HepG2 (cell line): ENCODE results near the gene ZFP36L2. TPM values are rescaled to one million over a fixed set of nuclear protein-coding genes. Genes with fewer than 3 reads are reported as not detected.

ENCODE experiments used
- DMAP1 ChIP-seq: IDR thresholded peaks from 2 replicates; pipeline ENCODE4 v1.6.1; 2016
- JUNB ChIP-seq: sonication (generic); formaldehyde crosslinking; IDR thresholded peaks from 2 replicates; pipeline ENCODE4 v1.8.0; 2022; ENCODE audit warnings: missing genetic modification reagents, mild to moderate bottlenecking, borderline replicate concordance
- RAD21 ChIP-seq: fragments of 450-650 bp; formaldehyde crosslinking; IDR thresholded peaks from 2 replicates; pipeline ENCODE4 v1.5.0; 2020; ENCODE audit warnings: mild to moderate bottlenecking
- SRSF9 ChIP-seq: fragments of 200-400 bp; formaldehyde crosslinking; IDR thresholded peaks from 2 replicates; pipeline ENCODE4 v1.6.1; 2018; ENCODE audit warnings: borderline replicate concordance, mild to moderate bottlenecking, low read depth, low read length; ENCODE audit not compliant: insufficient read depth, poor library complexity, severe bottlenecking
- ZBTB42 ChIP-seq: sonication (generic); formaldehyde crosslinking; IDR thresholded peaks from 2 replicates; pipeline ENCODE4 v1.5.0; 2020; ENCODE audit warnings: mild to moderate bottlenecking, missing genetic modification reagents
- ZNF30 ChIP-seq: sonication (generic); formaldehyde crosslinking; IDR thresholded peaks from 2 replicates; pipeline ENCODE4 v1.5.0; 2020; ENCODE audit warnings: mild to moderate bottlenecking, missing genetic modification reagents
- ZNF678 ChIP-seq: sonication (generic); formaldehyde crosslinking; IDR thresholded peaks from 2 replicates; pipeline ENCODE4 v1.4.0; 2020; ENCODE audit warnings: mild to moderate bottlenecking, missing genetic modification reagents
- ZSCAN29 ChIP-seq: sonication (generic); formaldehyde crosslinking; conservative IDR thresholded peaks from 2 replicates; pipeline ENCODE4 v1.4.0; 2020; ENCODE audit warnings: mild to moderate bottlenecking, missing genetic modification reagents
- polyA plus RNA-seq, 8 experiments: library from polyadenylated mRNA; depleted of rRNA in 3 of 8; stranded (reverse) in 7 of 8; unstranded in 1 of 8; fragments of >200 nt; fragmentation: Illumina TruSeq in 4 of 8; extraction: Trizol in 4 of 8; gene quantifications; 2 replicates each; pipeline versions ENCODE4 v1.2.1 to v1.2.3, GENCODE V29; 2011 to 2016; ENCODE audit warnings: low read depth in 4 of 8, missing spikeins in 1 of 8, mixed read lengths in 1 of 8; ENCODE audit not compliant: insufficient read depth in 1 of 8
- total RNA-seq, 5 experiments: library from RNA; depleted of rRNA; stranded (reverse); fragments of >200 nt; fragmentation: Illumina TruSeq; extraction: Trizol; gene quantifications; 2 replicates each; pipeline ENCODE4 v1.2.3, GENCODE V29; 2016; ENCODE audit warnings: low read depth in 1 of 5
- TF ChIP-seq, protein P1 (sequence below): sonication (generic); formaldehyde crosslinking; IDR thresholded peaks from 2 replicates; pipeline ENCODE4 v1.5.1; 2020; ENCODE audit warnings: mild to moderate bottlenecking, moderate library complexity, missing genetic modification reagents
- TF ChIP-seq, protein P2 (sequence below): sonication (generic); formaldehyde crosslinking; conservative IDR thresholded peaks from 2 replicates; pipeline ENCODE4 v1.8.0; 2022; ENCODE audit warnings: mild to moderate bottlenecking, moderate library complexity, missing genetic modification reagents
- TF ChIP-seq, protein P3 (sequence below): sonication (generic); formaldehyde crosslinking; IDR thresholded peaks from 2 replicates; pipeline ENCODE4 v1.9.0; 2021; ENCODE audit warnings: missing genetic modification reagents, borderline replicate concordance
- TF ChIP-seq, protein P4 (sequence below): sonication (generic); formaldehyde crosslinking; IDR thresholded peaks from 2 replicates; pipeline ENCODE4 v1.5.1; 2020; ENCODE audit warnings: mild to moderate bottlenecking, missing genetic modification reagents
- TF ChIP-seq, protein P5 (sequence below): sonication (generic); formaldehyde crosslinking; IDR thresholded peaks from 2 replicates; pipeline ENCODE4 v1.4.0; 2020; ENCODE audit warnings: missing genetic modification reagents
- TF ChIP-seq, protein P6 (sequence below): sonication (generic); formaldehyde crosslinking; IDR thresholded peaks from 2 replicates; pipeline ENCODE4 v1.4.0; 2020; ENCODE audit warnings: missing genetic modification reagents, borderline replicate concordance

ZFP36L2 gene
- total and polyA plus RNA-seq, 2 of the 13 experiments (the other 11 are each of a cell fraction or from before 2014, with no cell fraction given), result 11.2 to 21.8 TPM

DNA sequence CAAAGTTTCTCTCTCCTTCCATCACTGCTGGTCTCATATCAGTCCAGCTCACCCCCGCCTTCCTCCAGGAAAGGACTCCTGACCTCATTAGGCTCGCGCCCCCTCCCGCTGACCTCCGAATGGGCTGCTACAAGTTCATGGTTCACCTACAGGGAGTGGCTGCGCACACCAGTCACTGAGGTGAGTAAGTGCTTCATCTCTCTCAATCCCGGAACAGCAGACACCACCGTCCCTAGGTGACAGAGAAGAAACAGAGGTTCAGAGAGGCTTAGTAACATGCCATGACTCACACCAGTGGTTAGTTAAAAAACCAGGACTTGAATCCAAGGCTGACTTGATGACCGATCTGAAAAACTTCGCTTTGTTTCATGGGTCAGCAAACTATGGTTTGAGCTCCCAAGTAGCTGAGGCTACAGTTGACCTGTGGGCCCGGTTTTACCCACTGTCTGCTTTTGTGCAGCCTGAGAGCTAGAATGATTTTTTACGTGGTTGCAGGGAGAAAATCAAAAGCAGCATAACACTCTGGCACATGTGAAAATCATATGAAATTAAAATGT is 42.0 kb downstream of the ZFP36L2 start (continued):
- TF ChIP-seq ZBTB42 (no peak), ZSCAN29 (CRISPR knock-in tag) (peak; percentile 89), ZNF678 (no peak), JUNB (CRISPR knock-in tag) (peak; percentile 70; the same call in 1 of the 2 replicates), DMAP1 (peak; percentile 70; the same call in 1 of the 2 replicates), RAD21 (CRISPR knock-in tag) (no peak), ZNF30 (CRISPR knock-in tag) (no peak), SRSF9 (no peak)
- TF ChIP-seq, protein P1, sequence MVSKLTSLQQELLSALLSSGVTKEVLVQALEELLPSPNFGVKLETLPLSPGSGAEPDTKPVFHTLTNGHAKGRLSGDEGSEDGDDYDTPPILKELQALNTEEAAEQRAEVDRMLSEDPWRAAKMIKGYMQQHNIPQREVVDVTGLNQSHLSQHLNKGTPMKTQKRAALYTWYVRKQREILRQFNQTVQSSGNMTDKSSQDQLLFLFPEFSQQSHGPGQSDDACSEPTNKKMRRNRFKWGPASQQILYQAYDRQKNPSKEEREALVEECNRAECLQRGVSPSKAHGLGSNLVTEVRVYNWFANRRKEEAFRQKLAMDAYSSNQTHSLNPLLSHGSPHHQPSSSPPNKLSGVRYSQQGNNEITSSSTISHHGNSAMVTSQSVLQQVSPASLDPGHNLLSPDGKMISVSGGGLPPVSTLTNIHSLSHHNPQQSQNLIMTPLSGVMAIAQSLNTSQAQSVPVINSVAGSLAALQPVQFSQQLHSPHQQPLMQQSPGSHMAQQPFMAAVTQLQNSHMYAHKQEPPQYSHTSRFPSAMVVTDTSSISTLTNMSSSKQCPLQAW (CRISPR knock-in tag), result peak; percentile 94
- TF ChIP-seq, protein P2, sequence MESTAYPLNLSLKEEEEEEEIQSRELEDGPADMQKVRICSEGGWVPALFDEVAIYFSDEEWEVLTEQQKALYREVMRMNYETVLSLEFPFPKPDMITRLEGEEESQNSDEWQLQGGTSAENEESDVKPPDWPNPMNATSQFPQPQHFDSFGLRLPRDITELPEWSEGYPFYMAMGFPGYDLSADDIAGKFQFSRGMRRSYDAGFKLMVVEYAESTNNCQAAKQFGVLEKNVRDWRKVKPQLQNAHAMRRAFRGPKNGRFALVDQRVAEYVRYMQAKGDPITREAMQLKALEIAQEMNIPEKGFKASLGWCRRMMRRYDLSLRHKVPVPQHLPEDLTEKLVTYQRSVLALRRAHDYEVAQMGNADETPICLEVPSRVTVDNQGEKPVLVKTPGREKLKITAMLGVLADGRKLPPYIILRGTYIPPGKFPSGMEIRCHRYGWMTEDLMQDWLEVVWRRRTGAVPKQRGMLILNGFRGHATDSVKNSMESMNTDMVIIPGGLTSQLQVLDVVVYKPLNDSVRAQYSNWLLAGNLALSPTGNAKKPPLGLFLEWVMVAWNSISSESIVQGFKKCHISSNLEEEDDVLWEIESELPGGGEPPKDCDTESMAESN, result no peak
- TF ChIP-seq, protein P3, sequence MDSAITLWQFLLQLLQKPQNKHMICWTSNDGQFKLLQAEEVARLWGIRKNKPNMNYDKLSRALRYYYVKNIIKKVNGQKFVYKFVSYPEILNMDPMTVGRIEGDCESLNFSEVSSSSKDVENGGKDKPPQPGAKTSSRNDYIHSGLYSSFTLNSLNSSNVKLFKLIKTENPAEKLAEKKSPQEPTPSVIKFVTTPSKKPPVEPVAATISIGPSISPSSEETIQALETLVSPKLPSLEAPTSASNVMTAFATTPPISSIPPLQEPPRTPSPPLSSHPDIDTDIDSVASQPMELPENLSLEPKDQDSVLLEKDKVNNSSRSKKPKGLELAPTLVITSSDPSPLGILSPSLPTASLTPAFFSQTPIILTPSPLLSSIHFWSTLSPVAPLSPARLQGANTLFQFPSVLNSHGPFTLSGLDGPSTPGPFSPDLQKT, result no peak
- TF ChIP-seq, protein P4, sequence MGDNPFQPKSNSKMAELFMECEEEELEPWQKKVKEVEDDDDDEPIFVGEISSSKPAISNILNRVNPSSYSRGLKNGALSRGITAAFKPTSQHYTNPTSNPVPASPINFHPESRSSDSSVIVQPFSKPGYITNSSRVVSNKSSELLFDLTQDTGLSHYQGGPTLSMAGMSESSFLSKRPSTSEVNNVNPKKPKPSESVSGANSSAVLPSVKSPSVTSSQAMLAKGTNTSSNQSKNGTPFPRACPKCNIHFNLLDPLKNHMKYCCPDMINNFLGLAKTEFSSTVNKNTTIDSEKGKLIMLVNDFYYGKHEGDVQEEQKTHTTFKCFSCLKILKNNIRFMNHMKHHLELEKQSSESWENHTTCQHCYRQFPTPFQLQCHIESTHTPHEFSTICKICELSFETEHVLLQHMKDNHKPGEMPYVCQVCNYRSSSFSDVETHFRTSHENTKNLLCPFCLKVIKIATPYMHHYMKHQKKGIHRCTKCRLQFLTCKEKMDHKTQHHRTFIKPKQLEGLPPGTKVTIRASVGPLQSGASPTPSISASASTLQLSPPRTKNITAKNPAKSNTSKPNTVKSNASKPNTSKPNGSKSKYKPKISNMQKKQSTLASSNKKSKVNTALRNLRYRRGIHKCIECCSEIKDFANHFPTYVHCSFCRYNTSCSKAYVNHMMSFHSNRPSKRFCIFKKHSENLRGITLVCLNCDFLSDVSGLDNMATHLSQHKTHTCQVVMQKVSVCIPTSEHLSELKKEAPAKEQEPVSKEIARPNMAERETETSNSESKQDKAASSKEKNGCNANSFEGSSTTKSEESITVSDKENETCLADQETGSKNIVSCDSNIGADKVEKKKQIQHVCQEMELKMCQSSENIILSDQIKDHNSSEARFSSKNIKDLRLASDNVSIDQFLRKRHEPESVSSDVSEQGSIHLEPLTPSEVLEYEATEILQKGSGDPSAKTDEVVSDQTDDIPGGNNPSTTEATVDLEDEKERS, result peak; percentile 81; the same call in 1 of the 2 replicates
- TF ChIP-seq, protein P5, sequence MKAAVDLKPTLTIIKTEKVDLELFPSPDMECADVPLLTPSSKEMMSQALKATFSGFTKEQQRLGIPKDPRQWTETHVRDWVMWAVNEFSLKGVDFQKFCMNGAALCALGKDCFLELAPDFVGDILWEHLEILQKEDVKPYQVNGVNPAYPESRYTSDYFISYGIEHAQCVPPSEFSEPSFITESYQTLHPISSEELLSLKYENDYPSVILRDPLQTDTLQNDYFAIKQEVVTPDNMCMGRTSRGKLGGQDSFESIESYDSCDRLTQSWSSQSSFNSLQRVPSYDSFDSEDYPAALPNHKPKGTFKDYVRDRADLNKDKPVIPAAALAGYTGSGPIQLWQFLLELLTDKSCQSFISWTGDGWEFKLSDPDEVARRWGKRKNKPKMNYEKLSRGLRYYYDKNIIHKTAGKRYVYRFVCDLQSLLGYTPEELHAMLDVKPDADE (CRISPR knock-in tag), result no peak
- TF ChIP-seq, protein P6, sequence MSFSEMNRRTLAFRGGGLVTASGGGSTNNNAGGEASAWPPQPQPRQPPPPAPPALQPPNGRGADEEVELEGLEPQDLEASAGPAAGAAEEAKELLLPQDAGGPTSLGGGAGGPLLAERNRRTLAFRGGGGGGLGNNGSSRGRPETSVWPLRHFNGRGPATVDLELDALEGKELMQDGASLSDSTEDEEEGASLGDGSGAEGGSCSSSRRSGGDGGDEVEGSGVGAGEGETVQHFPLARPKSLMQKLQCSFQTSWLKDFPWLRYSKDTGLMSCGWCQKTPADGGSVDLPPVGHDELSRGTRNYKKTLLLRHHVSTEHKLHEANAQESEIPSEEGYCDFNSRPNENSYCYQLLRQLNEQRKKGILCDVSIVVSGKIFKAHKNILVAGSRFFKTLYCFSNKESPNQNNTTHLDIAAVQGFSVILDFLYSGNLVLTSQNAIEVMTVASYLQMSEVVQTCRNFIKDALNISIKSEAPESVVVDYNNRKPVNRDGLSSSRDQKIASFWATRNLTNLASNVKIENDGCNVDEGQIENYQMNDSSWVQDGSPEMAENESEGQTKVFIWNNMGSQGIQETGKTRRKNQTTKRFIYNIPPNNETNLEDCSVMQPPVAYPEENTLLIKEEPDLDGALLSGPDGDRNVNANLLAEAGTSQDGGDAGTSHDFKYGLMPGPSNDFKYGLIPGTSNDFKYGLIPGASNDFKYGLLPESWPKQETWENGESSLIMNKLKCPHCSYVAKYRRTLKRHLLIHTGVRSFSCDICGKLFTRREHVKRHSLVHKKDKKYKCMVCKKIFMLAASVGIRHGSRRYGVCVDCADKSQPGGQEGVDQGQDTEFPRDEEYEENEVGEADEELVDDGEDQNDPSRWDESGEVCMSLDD (CRISPR knock-in tag), result no peak; the same call in 1 of the 2 replicates
